Measurements from ENCODE around the gene TRIM16.
"Not testable (repeated sequence)": the region's sequence is repeated elsewhere in the genome, so short reads cannot be mapped to it uniquely, and the experiment has no call there.

DNA sequence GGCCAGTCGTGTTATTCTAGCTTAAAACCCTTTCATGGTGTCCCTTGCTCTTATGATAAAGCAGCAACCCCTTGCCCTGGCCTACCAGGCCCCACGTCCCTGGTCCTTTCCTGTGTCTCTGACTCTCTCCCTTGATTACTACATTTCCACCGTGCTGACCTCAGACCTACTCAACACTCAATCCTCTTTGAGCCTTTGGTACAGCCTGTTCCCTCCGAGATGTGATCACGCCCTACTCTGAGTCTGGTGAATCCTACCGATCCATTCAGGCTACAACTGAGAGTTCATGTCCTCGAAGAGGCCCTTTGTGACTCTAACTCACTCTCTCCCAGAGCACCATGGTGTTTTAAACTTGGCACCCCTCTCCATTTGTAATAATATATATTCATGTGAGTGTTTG lies 54.1 kb downstream of the TRIM16 start:
- TF ChIP-seq, protein P1, sequence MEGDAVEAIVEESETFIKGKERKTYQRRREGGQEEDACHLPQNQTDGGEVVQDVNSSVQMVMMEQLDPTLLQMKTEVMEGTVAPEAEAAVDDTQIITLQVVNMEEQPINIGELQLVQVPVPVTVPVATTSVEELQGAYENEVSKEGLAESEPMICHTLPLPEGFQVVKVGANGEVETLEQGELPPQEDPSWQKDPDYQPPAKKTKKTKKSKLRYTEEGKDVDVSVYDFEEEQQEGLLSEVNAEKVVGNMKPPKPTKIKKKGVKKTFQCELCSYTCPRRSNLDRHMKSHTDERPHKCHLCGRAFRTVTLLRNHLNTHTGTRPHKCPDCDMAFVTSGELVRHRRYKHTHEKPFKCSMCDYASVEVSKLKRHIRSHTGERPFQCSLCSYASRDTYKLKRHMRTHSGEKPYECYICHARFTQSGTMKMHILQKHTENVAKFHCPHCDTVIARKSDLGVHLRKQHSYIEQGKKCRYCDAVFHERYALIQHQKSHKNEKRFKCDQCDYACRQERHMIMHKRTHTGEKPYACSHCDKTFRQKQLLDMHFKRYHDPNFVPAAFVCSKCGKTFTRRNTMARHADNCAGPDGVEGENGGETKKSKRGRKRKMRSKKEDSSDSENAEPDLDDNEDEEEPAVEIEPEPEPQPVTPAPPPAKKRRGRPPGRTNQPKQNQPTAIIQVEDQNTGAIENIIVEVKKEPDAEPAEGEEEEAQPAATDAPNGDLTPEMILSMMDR (conservative IDR thresholded peaks at IDR 0.05; ENCODE audit: low read length) = not testable (repeated sequence)
- TF ChIP-seq EZH2phosphoT487 (IDR thresholded peaks at IDR 0.05; ENCODE audit: borderline replicate concordance) = not testable (repeated sequence)

Data from Loucy (cell line).